DMS53 (cell line): ENCODE measurements around the gene STN1.
A peak's percentile ranks its signal among the peaks of the same experiment; 100 is the strongest.

Source experiments
- DNase-seq: peaks from one replicate; lab custom pipeline; 2025; lab: John Stamatoyannopoulos, UW

STN1 gene

GRCh38 chr10:103893817-103894216 lies 24.2 kb downstream of the STN1 start:
- no peak for DNase-seq

- no peak for DNase-seq
These were observed 25.8 kb downstream of the STN1 start for GRCh38 chr10:103892181-103892580.

- no peak for DNase-seq
These were observed 27.3 kb downstream of the STN1 start for GRCh38 chr10:103890688-103891087.

GRCh38 chr10:103890194-103890658 lies 27.8 kb downstream of the STN1 start:
- DNase-seq: peak; percentile 93

GRCh38 chr10:103889121-103889720 lies 28.8 kb downstream of the STN1 start:
- no peak for DNase-seq

GRCh38 chr10:103888113-103888841 lies 29.7 kb downstream of the STN1 start:
- DNase-seq: peak; percentile 76

GRCh38 chr10:103885617-103886016 lies 32.4 kb downstream of the STN1 start:
- DNase-seq: no peak

GRCh38 chr10:103884681-103885139 lies 33.3 kb downstream of the STN1 start:
- DNase-seq: peak; percentile 77

GRCh38 chr10:103882285-103883007 lies 35.5 kb downstream of the STN1 start:
- no peak for DNase-seq

GRCh38 chr10:103881416-103882284 lies 36.3 kb downstream of the STN1 start:
- DNase-seq: no peak

GRCh38 chr10:103879831-103880230 lies 38.2 kb downstream of the STN1 start:
- no peak for DNase-seq

- no peak for DNase-seq
These were observed 38.6 kb downstream of the STN1 start for GRCh38 chr10:103879409-103879808.

GRCh38 chr10:103877861-103878260 lies 40.1 kb downstream of the STN1 start:
- DNase-seq: no peak

GRCh38 chr10:103876155-103876554 lies 41.8 kb downstream of the STN1 start:
- no peak for DNase-seq

GRCh38 chr10:103874730-103875129 lies 43.3 kb downstream of the STN1 start:
- no peak for DNase-seq

- DNase-seq: no peak
These were observed 45.6 kb downstream of the STN1 start for GRCh38 chr10:103872137-103872931.

GRCh38 chr10:103871006-103871405 lies 47.0 kb downstream of the STN1 start:
- no peak for DNase-seq

- DNase-seq: no peak
These were observed 47.5 kb downstream of the STN1 start for GRCh38 chr10:103870516-103870915.

- no peak for DNase-seq
These were observed 48.6 kb downstream of the STN1 start for GRCh38 chr10:103869336-103869735.

GRCh38 chr10:103868200-103868599 lies 49.8 kb downstream of the STN1 start:
- no peak for DNase-seq

- DNase-seq: peak; percentile 10
These were observed 56.5 kb downstream of the STN1 start for GRCh38 chr10:103861505-103861904.
